GM21717 (cell line): ENCODE measurements around the gene UBE2V1.
"Not testable (repeated sequence)": the region's sequence is repeated elsewhere in the genome, so short reads cannot be mapped to it uniquely, and the experiment has no call there.

ENCODE experiments used
- ATAC-seq: cut with Tn5 transposase; IDR thresholded peaks from one replicate; pipeline ENCODE4 v1.9.1; 2021; ENCODE audit warnings: mild to moderate bottlenecking, moderate library complexity; ENCODE audit not compliant: unreplicated experiment

The UBE2V1 gene

DNA sequence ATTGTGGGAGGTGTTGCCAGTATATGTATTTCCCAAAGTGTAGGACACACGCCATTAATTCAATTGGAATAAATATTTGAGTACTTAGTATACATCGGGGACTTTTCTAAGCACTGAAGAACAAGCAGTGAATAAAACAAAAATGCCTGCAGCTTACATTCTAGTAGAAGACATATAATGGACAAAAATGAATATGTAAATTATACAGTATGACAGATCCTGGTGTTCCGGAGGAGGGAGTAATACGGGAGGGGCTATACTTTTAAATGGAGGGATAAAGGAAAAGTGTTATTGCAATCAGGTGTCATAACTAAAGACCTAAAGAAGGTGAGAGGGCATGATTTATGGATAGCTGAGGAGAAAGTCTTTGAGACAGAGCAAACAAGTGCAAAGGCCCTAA, 15.1 kb downstream of the UBE2V1 start:
- no peak for ATAC-seq

DNA sequence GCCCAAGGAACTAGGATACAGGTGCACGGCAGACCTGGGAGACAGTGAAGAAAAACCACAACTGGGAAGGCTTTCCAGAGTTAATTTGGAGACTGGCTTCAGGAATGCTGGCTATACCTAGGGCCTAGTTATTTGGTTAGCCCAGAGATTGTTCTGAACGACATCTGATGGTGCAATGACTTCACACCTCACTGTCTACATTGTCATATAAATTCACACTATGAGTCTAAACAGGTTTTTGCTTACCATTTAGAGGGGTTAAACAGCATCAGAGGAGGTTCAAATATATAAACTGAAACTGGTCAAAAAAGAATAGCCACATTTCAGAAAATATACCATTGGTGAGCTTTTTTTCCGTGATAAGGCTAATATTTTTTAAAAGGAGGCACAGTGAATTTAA, 16.7 kb downstream of the UBE2V1 start:
- no peak for ATAC-seq

DNA sequence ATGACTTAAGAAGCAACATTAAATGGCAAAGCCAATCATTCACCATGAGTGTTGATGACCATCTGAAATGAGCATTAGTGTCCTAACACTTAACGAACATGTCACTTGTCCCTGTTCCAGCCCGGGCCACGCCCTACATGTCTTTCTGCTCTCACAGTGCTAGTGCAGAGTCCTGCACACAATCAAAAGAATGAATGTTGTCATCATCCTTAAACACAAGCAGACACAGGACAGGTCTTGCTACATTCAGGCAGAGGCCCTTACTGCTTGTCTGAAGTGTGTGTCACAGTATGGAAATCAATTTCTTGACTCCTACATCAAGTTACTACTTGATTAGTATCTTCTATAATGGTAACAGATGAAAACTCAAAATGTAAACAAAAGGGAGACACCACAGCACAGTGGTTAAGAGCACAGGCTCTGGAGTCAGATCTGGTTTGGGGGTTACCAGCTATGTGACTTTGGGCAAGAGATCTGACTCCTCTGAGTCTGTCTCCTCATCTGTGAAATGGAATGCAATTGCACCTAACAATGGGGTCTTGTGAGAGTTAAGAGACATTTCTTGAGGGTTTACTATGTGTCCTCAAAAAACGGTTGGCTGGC, 17.4 kb downstream of the UBE2V1 start:
- ATAC-seq, result no peak

DNA sequence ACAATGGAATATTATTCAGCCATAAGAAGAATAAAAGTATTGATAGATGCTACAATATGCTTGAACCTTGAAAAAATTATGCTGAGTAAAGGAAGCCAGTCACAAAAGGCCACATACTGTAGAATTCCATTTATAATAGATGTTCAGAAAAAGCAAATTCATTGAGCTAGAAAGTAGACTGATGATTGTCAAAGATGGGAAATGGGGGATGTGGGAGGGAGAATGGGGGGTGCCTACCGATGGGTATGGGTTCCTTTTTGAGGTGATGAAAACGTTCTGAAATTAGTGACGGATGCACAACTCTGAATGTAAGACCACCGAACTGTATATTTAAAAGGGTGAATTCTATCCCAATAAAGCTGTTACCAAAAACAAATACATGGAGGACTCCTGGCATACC, 18.4 kb downstream of the UBE2V1 start:
- ATAC-seq, result no peak

DNA sequence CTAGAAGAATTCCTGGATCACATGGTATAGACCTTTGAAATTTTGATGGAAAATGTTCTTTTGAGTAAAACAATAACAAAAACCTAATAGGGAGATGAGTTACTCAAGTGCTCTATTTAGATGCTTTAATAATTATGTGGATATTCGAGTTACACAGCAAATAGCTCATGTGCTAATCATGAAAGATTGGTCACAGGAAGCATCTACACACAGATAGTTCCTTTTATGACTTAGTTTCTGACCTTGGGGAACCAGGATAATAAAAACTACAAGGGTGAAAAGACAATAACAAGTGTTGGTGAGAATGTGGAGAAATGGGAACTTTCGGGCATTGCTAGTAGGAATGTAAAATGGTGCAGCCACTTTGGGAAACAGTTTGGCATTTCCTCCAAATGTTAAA, 19.7 kb downstream of the UBE2V1 start:
- no peak for ATAC-seq

DNA sequence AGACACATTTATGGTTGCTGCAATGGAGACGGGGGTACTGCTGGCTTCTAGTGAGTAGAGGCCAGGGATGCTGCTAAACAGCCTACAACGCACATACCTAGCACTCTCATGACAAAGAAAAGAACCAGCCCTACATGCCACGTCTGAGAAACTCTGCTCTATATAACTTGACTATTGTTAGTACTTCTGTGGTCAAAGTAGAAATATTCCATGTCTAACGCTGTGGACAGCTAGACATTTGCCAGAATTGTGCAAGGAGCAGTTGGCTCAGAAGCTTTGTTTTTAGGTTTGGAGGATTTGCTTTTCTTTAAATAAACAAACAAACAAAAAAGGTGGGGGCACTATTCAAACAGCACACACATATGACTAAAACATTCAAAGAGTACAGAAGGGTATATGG, 20.5 kb downstream of the UBE2V1 start:
- no peak for ATAC-seq

DNA sequence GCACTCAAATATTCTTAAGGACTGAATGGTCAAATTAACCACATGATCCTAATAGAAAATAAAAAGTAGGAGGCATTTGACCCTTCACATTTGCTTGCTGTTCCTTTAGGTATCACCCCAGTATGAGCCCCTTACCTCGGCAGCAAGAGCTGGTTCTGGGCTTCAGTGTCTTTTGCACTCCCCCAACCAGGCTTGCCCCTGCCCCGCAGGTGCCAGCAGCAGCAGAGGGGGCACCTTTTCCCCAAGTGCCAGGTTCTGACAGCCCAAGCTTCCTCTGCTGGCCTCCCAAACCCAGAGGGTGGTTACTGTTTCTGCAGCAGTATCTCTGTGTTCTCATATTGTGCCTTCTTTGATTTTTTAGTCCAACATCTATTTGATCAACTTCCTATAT, 23.2 kb downstream of the UBE2V1 start:
- no peak for ATAC-seq

DNA sequence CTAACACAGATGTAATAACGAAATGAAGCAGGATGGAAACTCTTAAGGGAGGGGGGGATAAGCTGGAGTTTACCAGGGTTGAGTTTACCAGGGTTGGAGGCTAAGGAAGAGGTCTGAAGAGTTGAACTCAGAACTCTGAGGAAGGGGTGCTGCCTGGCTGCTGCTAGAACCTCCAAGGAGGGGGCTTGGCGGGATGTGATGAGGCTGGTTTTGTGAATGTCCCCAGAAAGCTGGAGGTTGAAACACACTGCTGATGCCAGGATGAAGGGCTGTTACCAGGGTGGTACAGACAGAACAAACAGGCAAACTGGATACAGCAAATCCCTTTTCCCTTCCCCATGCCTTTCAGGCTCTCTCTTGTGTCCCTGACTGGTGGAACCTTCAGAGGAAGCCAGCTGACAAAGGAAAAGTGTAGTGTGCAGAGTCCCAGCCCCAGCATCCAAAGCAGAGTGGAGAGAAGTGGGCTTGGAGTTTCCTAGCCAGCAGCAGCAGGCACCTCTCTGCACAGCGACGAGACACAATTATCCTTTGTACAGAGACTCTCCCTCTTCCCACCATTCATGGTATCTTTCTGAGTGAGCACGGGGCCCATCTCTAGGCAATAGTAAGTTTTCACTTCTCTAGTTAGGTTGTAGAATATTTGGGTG, 23.7 kb downstream of the UBE2V1 start:
- ATAC-seq, result no peak

DNA sequence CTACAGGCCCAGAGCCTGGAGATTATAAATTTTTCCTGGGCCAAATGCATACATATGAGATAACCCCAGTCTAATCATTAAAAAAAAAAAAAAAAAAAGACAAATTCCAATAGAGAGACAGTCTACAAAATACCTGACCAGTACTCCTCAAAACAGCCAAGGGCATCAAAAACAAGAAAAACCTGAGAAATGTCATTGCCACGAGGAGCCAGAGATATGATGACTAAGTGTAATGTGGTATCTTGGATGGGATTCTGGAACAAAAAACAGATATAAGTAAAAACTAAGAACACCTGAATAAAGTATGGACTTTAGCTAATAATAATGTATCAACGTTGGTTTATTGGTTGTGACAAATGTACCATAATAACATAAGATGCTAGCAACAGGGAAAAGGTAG, 24.9 kb downstream of the UBE2V1 start:
- no peak for ATAC-seq

DNA sequence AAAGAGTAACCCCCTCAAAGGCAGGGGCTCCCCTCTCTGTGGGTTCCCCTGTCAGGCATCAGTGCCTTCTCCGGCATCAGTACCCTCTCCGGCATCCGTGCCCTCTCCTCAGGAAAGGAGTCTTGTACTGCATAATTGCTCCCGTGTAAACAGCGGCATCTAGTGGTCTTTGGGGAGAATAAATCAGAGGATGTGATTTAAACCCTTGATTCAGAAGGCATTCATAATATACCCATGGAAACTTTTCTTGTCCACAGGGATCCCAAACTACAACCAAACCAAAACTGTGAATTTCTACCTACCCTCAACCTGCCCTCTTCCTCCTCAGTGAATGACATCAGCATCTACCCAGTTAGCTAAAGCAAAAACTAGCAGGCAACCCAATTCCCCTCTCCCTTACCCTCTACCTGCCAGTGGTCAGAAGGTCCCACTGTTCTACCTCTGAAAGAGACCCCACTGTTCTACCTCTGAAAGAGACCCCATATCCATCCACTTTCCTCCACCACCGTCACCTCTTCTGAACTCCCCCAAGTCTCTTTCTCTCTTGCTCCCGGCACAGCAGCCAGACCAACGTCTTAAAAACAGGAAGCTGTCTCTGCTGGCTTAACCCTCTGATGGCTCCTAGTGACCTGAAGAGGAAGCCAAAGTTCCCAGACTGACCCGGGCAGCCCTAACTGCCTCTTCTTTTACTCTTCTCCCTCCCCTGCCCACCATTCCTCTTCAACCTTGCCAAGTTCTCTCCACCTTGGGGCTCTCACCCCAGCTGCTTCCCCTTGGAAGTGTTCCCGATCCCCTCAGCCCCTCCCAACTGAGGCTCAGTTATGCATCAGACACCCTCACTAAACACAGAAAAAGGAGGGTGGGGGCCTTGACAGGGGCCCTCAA, 27.2 kb downstream of the UBE2V1 start:
- no peak for ATAC-seq

DNA sequence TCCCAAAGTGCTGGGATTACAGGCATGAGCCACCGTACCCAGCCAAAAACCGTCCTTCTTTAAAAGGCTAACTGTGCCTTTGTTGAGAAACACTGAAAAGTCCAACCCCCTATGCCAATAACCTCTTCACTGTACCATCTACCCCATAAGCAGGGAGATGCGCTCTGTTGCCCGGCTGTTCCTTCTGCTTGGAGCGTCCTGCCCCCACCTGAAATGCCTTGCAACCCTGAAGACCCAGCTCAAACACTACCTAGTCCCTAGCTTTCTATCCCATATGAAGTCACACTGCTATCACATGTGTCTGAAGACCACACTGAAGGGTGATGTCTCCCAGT, 27.8 kb downstream of the UBE2V1 start:
- ATAC-seq, result no peak

DNA sequence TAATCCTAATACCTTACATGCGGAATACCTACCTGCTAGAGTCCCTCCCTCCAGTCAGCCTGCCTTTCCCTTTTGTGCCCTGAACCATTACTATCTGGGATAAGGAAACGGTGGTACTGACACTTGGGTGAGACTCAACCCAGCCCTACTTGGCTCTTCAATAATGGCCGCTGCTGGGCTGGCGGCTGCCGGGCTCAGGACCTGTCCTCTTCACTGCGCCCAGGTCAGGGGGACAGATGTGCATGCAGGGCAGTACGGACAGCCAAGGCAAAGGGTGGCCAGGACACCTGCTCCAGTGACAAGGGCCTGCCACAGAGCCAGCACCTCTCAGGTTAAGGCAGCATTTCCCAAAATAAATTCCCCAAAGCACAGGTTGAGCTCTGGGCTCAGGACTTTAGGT, 29.9 kb downstream of the UBE2V1 start:
- ATAC-seq, result no peak

DNA sequence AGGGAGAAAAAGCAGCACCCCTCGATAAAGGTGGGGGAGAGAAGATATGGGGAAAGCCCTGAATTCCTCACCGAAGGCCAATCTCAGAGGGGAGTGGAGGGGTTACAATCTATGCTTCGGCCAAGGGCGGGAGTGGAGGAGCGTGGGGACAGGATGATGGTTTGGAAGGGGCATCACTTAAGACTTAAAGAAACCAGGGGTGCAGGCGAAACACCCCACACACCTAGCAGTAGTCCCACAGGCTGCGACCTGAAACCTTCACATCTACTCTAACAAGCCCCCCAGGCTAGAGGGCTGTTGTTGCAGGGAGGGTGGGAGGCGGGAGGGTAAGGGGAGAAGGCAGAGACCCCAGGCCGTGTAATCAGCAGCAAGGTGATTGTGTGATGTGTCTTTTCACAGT, 30.9 kb downstream of the UBE2V1 start:
- not testable (repeated sequence) for ATAC-seq

DNA sequence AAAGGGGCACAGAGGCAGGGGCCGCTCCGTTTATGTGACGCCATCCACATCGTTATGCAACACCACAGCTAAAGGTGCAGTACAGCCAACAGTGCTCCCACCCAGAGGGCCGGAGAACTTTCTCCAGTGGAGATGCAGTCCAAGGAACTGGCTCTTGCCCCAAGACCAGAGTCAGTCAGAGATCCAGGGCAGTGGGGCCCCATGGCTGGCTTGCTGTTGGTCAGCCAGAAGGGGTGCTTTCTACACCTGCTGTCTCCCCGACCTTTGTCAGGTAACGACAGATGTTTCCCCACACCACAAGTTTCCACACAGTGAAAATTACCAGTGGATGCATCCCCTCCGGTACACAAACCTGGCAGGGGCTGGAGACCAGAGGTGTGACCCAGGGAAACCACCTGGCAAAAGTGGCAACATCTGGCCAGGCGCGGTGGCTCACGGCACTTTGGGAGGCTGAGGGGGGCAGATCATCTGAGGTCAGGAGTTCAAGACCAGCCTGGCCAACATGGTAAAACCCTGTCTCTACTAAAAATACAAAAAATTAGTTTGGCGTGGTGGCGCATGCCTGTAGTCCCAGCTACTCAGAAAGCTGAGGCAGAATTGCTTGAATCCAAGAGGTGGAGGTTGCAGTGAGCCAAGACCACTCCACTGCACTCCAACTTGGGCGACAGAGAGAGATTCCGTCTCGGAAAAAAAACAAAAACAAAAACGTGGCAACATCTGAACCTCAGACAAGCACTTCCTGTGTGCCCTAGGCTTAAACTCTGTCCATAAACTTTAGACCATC, 34.9 kb downstream of the UBE2V1 start:
- no peak for ATAC-seq

DNA sequence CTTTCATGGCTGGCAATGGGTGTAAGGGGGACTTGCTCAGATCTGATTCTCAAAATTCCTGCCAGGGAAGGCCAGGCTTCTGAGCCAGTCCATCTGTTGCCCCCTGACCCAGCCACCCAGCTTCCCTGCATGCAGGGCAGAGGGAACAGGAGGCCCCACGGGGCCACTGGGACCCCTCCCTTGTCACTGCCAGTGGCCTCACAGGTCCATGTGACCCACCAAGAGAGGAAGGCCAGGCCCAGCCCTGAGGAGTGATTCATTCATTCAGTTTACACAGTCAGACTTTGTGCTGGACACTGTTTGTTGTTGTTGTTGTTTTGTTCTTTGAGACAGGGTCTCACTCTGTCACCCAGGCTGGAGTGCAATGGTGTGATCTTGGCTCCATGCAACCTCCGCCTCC, 39.5 kb downstream of the UBE2V1 start:
- no peak for ATAC-seq

DNA sequence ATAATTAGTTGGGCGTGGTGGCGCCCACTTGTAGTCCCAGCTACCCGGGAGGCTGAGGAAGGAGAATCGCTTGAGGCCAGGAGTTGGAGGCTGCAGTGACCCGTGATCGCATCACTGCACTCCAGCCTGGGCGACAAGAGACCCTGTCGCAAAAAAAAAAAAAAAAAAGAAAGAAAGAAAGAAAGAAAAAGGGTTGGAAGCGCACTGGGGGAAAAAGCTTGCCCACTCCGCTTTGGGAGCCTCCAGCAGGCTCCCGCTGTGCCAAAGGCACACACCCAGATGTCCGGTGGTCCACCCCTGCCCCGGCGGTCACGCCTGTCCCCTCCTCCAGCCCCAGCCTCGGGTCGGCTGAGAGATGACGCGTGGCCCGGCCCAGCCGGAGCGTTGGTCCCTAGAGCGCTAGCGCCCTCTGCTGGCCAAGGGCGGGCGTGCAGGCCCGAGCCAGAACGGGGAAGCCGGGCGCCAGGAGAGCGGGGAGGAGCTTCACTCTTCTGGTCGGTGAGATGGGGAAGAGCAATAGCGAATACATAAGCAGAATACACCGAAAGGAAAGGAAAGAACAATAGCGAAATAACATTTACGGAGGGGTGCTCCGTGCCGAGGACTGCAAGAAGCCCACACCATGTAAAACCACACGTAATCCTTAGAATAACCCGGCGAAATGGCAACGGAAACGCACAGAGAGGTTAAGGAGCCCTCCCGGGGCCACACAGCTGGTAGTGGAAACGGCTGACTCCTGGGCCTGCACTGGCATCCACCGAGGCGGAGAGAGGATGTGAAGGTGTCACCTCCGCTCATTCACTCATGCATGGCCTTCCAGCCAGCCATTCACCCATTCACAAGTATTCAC, 41.7 kb downstream of the UBE2V1 start:
- no peak for ATAC-seq

DNA sequence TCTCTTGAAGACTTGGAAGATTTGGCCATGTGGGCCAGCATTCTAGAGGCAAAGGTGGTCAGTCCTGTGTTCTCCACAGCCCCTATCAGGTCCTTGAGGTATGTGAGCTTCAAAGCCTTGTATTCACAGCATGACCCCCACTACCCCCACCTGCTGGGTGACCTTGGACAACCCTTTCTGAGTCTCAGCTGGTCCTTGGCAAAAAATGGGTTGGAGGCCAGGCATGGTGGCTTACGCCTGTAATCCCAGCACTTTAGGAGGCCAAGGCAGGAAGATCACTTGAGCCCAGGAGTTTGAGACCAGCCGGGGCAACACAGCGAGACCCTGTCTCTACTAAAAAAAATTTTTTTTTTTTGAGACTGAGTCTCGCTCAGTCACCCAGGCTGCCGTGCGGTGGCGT, 42.6 kb downstream of the UBE2V1 start:
- no peak for ATAC-seq

DNA sequence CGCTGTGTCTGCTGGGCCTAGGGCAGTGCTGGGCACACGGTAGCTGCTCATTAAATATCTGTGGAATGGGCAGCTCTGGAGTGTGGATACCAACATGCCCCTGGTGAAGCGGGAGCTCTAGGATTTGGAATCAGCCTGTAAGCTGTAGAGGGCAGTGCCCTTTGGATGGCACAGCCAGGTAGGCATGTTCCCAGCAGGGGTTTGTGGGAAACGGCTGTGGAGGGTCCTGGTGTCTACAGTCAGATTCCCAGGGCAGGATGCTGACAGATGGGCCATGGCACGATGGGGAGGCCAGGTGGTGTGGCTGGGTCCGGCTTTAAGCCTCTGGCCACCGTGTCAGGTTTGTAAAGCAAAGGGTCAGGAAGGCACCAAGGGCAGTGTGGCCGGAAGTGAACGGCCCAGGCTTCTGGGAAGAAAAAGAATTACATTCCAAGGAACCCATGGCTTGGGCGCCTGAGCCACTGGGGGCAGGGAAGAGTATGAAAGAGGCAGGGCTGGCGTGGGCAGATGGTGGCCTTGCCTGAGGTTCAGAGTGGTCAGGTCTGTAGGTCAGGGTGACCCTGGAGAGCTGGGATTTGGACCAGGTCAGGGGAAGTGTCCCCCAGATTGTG, 44.8 kb downstream of the UBE2V1 start:
- no peak for ATAC-seq

DNA sequence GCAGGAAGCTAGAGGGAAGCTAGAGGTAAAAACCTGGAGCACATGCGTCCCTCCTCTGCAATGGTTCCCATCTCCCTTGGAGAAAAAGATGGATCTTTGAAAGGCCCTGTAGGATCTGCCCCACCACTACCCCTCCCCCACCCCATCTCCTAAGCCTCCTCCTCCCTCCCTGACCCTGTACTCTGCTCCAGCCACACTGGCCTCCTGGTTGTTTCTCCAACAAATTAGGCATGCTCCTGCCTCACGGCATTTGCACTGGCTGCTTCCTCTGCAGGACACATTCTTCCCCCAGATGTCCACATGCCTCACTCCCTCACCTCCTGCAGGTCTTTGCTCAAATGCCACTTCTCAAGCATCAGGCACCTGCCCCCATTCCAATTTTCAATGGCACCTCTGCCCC, 45.5 kb downstream of the UBE2V1 start:
- no peak for ATAC-seq

DNA sequence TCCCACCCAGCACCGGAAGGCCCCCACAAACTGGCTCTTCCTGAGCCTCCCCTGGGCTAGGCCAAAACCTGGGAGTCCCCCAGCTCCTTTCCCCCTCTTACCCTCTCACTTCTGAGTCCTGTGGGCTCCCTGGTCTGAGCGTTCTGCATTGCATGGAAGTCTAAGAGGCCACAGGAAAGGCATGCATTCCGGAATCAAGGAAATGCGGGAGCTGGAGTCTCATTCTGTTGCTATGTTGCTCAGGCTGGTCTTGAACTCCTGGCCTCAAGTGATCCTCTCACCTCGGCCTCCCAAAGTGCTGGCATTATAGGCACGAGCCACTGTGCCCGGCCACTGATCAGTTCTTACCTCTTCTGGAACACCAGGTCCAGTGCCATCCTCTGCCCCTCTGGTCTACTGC, 45.9 kb downstream of the UBE2V1 start:
- no peak for ATAC-seq
